Karpas-422 (cell line): ENCODE results near the gene LPP. TPM values are rescaled to one million over a fixed set of nuclear protein-coding genes. Genes with fewer than 3 reads are reported as not detected.

Experiments used
- DNase-seq: peaks from one replicate; pipeline ENCODE4 v3.0.0-alpha.2; 2015
- H2AFZ ChIP-seq: fragments of 200-600 bp; sonication (generic); 2 replicates; pipeline ENCODE4 v1.6.1; 2014; ENCODE audit warnings: antibody characterized with exemption, low read length, mixed read lengths
- H3K27ac ChIP-seq: fragments of 200-600 bp; sonication (generic); 2 replicates; pipeline ENCODE4 v1.5.1; 2014; ENCODE audit warnings: mild to moderate bottlenecking, low read length, moderate library complexity
- H3K27me3 ChIP-seq: fragments of 200-600 bp; sonication (generic); 2 replicates; pipeline ENCODE4 v1.6.1; 2014; ENCODE audit warnings: low read length, mixed read lengths
- H3K36me3 ChIP-seq: fragments of 200-600 bp; sonication (generic); 2 replicates; pipeline ENCODE4 v1.6.1; 2014; ENCODE audit warnings: low read length, mixed read lengths; ENCODE audit not compliant: insufficient read depth
- H3K4me1 ChIP-seq: fragments of 200-600 bp; sonication (generic); 2 replicates; pipeline ENCODE4 v1.6.1; 2014; ENCODE audit warnings: mild to moderate bottlenecking, low read length, mixed read lengths
- H3K4me2 ChIP-seq: fragments of 200-600 bp; sonication (generic); 2 replicates; pipeline ENCODE4 v1.6.1; 2014; ENCODE audit warnings: low read length, low read depth, mild to moderate bottlenecking; ENCODE audit not compliant: poor library complexity, severe bottlenecking
- H3K4me3 ChIP-seq: fragments of 200-600 bp; sonication (generic); 2 replicates; pipeline ENCODE4 v1.5.1; 2014; ENCODE audit warnings: mild to moderate bottlenecking, antibody characterized with exemption, low read length, mixed read lengths
- H3K79me2 ChIP-seq: fragments of 200-600 bp; sonication (generic); 2 replicates; pipeline ENCODE4 v1.6.1; 2014; ENCODE audit warnings: mild to moderate bottlenecking, low read length, mixed read lengths
- H3K9ac ChIP-seq: fragments of 200-600 bp; sonication (generic); 2 replicates; pipeline ENCODE4 v1.6.0; 2014; ENCODE audit warnings: low read length
- H3K9me2 ChIP-seq: fragments of 200-600 bp; sonication (generic), shearing (Covaris generic); replicated peaks from 2 replicates; pipeline ENCODE4 v1.6.0; 2014; ENCODE audit warnings: mild to moderate bottlenecking, low read length, moderate library complexity; ENCODE audit not compliant: insufficient read depth
- H3K9me3 ChIP-seq: fragments of 300-700, 200-600 bp; sonication (generic); 2 replicates; pipeline ENCODE4 v1.6.1; 2014; ENCODE audit warnings: low read length, mixed read lengths
- H4K20me1 ChIP-seq: fragments of 200-600 bp; sonication (generic); 2 replicates; pipeline ENCODE4 v1.6.1; 2014; ENCODE audit warnings: mild to moderate bottlenecking, antibody characterized with exemption, low read length, low read depth; ENCODE audit not compliant: insufficient read depth
- total RNA-seq: library from RNA; depleted of rRNA; stranded (reverse); fragments of >200 nt; shearing (Covaris generic); gene quantifications from 2 replicates; pipeline ENCODE4 v1.2.3, GENCODE V29; 2014; ENCODE audit warnings: low replicate concordance

LPP gene
- total RNA-seq, 1 experiment from 2014 or later = 88.5 TPM

- Histone ChIP-seq H3K9me2 (no peaks in the 10 kb centered on the region), H2AFZ (no peak overlapping the region), H3K36me3 (no peaks in the 10 kb centered on the region), H3K27ac (no peak overlapping the region), H3K4me2 (no peak overlapping the region), H3K9ac (no peak overlapping the region), H3K79me2 (no peaks in the 10 kb centered on the region), H3K4me1 (peaks cover 8% of the 10 kb centered on the region; the same call in 1 of the 2 replicates), H3K4me3 (no peak overlapping the region), H3K9me3 (no peaks in the 10 kb centered on the region), H4K20me1 (no peaks in the 10 kb centered on the region), H3K27me3 (no peaks in the 10 kb centered on the region)
- no peak for DNase-seq
Measured at GRCh38 chr3:188889054-188889491, 735.1 kb downstream of the LPP start.

DNA sequence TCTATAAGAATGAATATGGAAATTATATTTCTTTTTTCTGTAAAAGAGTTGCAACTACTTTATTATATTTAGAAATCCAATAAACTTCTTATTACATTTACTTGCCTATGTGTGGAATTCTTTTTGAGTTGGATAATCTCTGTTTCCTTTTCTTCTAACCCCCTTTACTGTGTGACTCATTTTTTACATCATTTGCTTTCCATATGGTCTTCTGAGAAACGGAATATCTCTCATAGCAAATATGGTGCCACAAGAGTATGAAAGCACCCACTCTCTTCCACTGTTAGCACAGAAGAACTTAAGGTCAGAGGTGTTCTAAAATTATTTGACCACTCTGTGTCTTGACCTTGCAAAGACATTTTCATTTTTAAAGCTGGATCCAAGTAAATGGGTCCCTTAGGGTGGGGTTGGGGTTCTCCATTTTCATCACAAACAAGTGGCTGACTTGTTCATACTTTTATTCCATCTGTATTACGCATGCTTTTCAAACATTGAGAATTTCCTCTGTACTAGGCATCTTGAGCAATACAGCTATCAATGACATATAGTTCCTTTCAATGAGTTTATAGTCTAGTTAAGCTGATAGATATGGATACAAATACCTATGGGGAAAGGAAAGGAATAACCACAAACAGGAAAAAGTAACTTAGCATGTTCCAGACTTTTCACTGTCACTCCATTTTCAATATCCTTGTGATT is 736.8 kb downstream of the LPP start:
- Histone ChIP-seq H3K9ac (no peak overlapping the region), H3K4me1 (peaks cover 8% of the 10 kb centered on the region; the same call in 1 of the 2 replicates), H4K20me1 (no peaks in the 10 kb centered on the region), H3K4me3 (no peak overlapping the region), H3K27ac (no peak overlapping the region), H3K9me2 (no peaks in the 10 kb centered on the region), H3K4me2 (no peak overlapping the region), H3K79me2 (no peaks in the 10 kb centered on the region), H3K27me3 (no peaks in the 10 kb centered on the region), H3K9me3 (no peaks in the 10 kb centered on the region), H3K36me3 (no peaks in the 10 kb centered on the region), H2AFZ (no peak overlapping the region)
- DNase-seq = no peak

GRCh38 chr3:188899881-188900280 is 745.9 kb downstream of the LPP start:
- H3K4me1 ChIP-seq = no peaks in the 10 kb centered on the region
- H3K79me2 ChIP-seq = no peaks in the 10 kb centered on the region
- no peak overlapping the region for H3K4me3 ChIP-seq
- no peaks in the 10 kb centered on the region for H3K36me3 ChIP-seq
- H3K27me3 ChIP-seq = no peaks in the 10 kb centered on the region
- DNase-seq = no peak
- no peak overlapping the region for H2AFZ ChIP-seq
- H3K9me3 ChIP-seq = no peaks in the 10 kb centered on the region
- H3K9me2 ChIP-seq = 0 out of 2 replicates have a peak, but pooled peaks cover 4% of the 10 kb centered on the region
- H3K9ac ChIP-seq = no peak overlapping the region
- H3K27ac ChIP-seq = no peak overlapping the region
- no peaks in the 10 kb centered on the region for H4K20me1 ChIP-seq
- no peak overlapping the region for H3K4me2 ChIP-seq

DNA sequence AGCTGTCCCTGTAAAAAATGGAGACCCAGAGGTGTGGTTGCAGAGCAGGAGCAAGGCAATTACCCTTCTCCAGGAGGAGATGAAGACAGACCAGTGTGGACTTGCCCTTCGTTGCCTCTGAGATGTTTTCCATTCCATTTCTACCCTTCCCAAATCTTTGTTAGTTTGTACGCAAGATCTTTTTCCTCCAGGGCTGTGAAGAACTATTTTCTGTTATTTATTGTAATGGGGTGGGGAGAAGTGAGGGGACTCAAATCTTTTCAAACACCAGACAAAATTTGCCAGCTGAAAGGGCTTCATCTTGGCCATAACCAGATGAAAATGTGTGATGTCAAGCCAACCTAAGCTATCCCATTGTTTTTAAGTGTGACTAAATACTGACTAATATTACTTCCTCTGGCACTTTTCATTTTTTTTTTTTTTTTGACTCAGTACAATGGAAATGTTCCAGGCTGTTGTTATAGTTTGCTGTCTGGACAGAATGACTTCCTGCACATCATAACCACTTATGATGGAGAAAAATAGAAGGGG is 746.5 kb downstream of the LPP start:
- no peak overlapping the region for H3K9ac ChIP-seq
- DNase-seq = no peak
- no peak overlapping the region for H3K27ac ChIP-seq
- no peak overlapping the region for H2AFZ ChIP-seq
- H3K9me3 ChIP-seq = no peaks in the 10 kb centered on the region
- no peaks in the 10 kb centered on the region for H3K79me2 ChIP-seq
- no peak overlapping the region for H3K4me3 ChIP-seq
- H4K20me1 ChIP-seq = no peaks in the 10 kb centered on the region
- no peak overlapping the region for H3K4me2 ChIP-seq
- 0 out of 2 replicates have a peak, but pooled peaks cover 4% of the 10 kb centered on the region for H3K9me2 ChIP-seq
- no peaks in the 10 kb centered on the region for H3K36me3 ChIP-seq
- no peaks in the 10 kb centered on the region for H3K4me1 ChIP-seq
- no peaks in the 10 kb centered on the region for H3K27me3 ChIP-seq

- no peak for DNase-seq
- H3K4me2 ChIP-seq = no peak overlapping the region
Measured at GRCh38 chr3:188901126-188901525, 747.2 kb downstream of the LPP start.

DNA sequence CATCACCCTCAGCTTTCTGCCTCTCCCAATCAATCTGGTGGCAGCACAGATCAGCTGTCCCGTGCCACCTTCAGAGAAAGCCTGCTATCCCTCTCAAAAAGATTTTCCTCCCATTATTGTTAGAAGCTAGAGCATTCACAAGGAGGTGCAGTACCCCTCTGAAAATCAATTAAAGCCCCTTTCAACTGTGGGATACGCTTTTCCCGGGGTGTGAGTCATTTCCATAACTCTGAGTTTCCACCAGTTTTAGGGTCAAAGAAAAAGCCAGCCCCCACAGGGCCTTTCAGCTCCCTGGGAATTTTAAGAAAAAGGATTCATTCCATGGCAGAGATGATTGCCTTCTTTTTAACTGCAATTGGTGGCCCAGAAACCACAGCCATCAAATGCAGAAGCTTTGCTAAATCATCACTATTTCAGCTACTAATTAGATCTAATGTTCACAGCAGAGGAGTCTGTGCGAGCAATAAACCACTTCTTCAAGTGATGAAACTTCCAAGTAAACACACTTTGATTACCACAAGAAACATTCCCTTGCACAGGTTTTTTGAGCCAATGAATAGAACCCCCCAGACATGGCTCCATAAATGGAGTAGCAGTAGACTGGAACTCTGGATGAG is 747.8 kb downstream of the LPP start:
- H3K9ac ChIP-seq = no peak overlapping the region
- no peak overlapping the region for H3K4me2 ChIP-seq
- H3K4me1 ChIP-seq = no peaks in the 10 kb centered on the region
- DNase-seq = no peak
- no peaks in the 10 kb centered on the region for H3K79me2 ChIP-seq
- no peak overlapping the region for H3K27ac ChIP-seq
- no peak overlapping the region for H3K4me3 ChIP-seq
- no peaks in the 10 kb centered on the region for H3K27me3 ChIP-seq
- no peaks in the 10 kb centered on the region for H3K9me3 ChIP-seq
- no peaks in the 10 kb centered on the region for H4K20me1 ChIP-seq
- 0 out of 2 replicates have a peak, but pooled peaks cover 4% of the 10 kb centered on the region for H3K9me2 ChIP-seq
- no peak overlapping the region for H2AFZ ChIP-seq
- no peaks in the 10 kb centered on the region for H3K36me3 ChIP-seq

More at GRCh38 chr3:188901126-188901525, 747.2 kb downstream of the LPP start:
- H3K79me2 ChIP-seq = no peaks in the 10 kb centered on the region
- 0 out of 2 replicates have a peak, but pooled peaks cover 4% of the 10 kb centered on the region for H3K9me2 ChIP-seq
- H3K9ac ChIP-seq = no peak overlapping the region
- no peak overlapping the region for H3K27ac ChIP-seq
- no peaks in the 10 kb centered on the region for H3K4me1 ChIP-seq
- H3K4me3 ChIP-seq = no peak overlapping the region
- no peak overlapping the region for H2AFZ ChIP-seq
- no peaks in the 10 kb centered on the region for H3K36me3 ChIP-seq
- no peaks in the 10 kb centered on the region for H4K20me1 ChIP-seq
- H3K9me3 ChIP-seq = no peaks in the 10 kb centered on the region
- H3K27me3 ChIP-seq = no peaks in the 10 kb centered on the region

- Histone ChIP-seq H3K27me3 (no peaks in the 10 kb centered on the region; the same call in 1 of the 2 replicates), H2AFZ (no peak overlapping the region), H3K36me3 (no peaks in the 10 kb centered on the region), H3K27ac (no peak overlapping the region), H3K9me3 (no peaks in the 10 kb centered on the region), H3K4me2 (no peak overlapping the region), H3K4me1 (no peaks in the 10 kb centered on the region), H3K9ac (no peak overlapping the region), H3K4me3 (no peak overlapping the region), H3K9me2 (0 out of 2 replicates have a peak, but pooled peaks cover 4% of the 10 kb centered on the region), H4K20me1 (no peaks in the 10 kb centered on the region), H3K79me2 (no peaks in the 10 kb centered on the region)
- no peak for DNase-seq
Measured at GRCh38 chr3:188904670-188905069, 750.7 kb downstream of the LPP start.

GRCh38 chr3:188905547-188905946 is 751.6 kb downstream of the LPP start:
- Histone ChIP-seq H2AFZ (no peak overlapping the region), H3K79me2 (no peaks in the 10 kb centered on the region), H3K27me3 (no peaks in the 10 kb centered on the region; the same call in 1 of the 2 replicates), H3K27ac (no peak overlapping the region), H3K4me3 (no peak overlapping the region), H3K4me2 (no peak overlapping the region), H3K9me3 (no peaks in the 10 kb centered on the region), H4K20me1 (no peaks in the 10 kb centered on the region), H3K9me2 (0 out of 2 replicates have a peak, but pooled peaks cover 4% of the 10 kb centered on the region), H3K9ac (no peak overlapping the region), H3K4me1 (no peaks in the 10 kb centered on the region), H3K36me3 (no peaks in the 10 kb centered on the region)
- DNase-seq = no peak
